Measurements from ENCODE around the gene CNOT1. TPM values are rescaled to one million over a fixed set of nuclear protein-coding genes. Genes with fewer than 3 reads are reported as not detected.

Gene CNOT1
- total RNA-seq, 4 donors from 2014 or later: 69.4 to 173 (median 151) TPM

DNA sequence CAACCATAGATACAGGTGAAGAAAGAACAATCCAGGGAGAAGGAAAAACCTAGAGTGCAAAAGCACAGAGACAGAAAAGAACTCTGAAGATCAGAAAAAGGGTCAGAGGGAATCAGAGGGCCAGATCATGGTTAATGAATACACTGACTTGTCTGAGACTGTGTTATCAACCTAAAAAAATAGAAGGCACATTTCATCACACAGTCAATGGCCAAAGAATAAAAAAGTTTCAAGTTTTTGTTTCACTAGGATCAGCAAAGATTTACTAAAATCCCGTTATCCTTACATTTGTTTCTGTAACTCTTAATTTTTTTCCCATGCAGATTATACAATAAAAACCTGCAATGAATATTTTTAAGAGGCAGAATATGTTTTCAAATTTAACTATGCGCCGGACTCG lies 38.5 kb downstream of the CNOT1 start:
- no peaks in the 10 kb centered on the region for H3K4me1 ChIP-seq
- no peaks in the 10 kb centered on the region for H3K9me3 ChIP-seq
- TF ChIP-seq, protein P1, sequence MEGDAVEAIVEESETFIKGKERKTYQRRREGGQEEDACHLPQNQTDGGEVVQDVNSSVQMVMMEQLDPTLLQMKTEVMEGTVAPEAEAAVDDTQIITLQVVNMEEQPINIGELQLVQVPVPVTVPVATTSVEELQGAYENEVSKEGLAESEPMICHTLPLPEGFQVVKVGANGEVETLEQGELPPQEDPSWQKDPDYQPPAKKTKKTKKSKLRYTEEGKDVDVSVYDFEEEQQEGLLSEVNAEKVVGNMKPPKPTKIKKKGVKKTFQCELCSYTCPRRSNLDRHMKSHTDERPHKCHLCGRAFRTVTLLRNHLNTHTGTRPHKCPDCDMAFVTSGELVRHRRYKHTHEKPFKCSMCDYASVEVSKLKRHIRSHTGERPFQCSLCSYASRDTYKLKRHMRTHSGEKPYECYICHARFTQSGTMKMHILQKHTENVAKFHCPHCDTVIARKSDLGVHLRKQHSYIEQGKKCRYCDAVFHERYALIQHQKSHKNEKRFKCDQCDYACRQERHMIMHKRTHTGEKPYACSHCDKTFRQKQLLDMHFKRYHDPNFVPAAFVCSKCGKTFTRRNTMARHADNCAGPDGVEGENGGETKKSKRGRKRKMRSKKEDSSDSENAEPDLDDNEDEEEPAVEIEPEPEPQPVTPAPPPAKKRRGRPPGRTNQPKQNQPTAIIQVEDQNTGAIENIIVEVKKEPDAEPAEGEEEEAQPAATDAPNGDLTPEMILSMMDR (IDR thresholded peaks at IDR 0.05): no peak
- TF ChIP-seq POLR2A (IDR thresholded peaks at IDR 0.05): no peak
- H3K27me3 ChIP-seq: no peaks in the 10 kb centered on the region
- H3K36me3 ChIP-seq: no peaks in the 10 kb centered on the region
- no peak for DNase-seq
- no peak overlapping the region for H3K27ac ChIP-seq
- intact Hi-C loops (cut with DNase I; ENCODE audit: low total_unique reads): no loop called here
- H3K4me3 ChIP-seq: no peak overlapping the region

DNA sequence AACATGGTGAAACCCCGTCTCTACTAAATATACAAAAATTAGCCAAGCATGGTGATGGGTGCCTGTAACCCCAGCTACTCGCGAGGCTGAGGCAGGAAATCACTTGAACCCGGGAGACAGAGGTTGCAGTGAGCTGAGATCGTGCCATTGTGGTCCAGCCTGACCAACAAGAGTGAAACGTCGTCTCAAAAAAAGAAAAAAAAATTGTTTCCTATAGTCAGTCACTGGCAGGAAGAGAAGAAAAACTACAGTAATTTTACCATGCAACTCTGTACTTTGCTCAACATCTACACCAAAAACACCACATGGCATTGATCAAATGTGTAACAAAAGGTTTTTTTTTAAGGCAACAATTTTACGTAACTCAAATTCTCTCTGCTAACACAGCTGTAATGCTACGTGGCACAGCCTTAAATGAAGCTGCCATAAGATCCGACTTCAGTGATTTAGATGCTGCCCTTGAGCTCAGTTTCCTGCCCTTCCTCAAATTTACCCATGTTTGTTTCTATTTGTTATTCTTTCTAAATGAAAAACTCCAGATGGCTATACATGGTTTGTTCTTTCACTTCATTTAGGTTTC lies 40.2 kb downstream of the CNOT1 start:
- TF ChIP-seq, protein P1 (IDR thresholded peaks at IDR 0.05): no peak
- no peak for TF ChIP-seq POLR2A (IDR thresholded peaks at IDR 0.05)
- no peak overlapping the region for H3K4me3 ChIP-seq
- no peak for DNase-seq
- no peaks in the 10 kb centered on the region for H3K4me1 ChIP-seq
- H3K27me3 ChIP-seq: no peaks in the 10 kb centered on the region
- no peaks in the 10 kb centered on the region for H3K9me3 ChIP-seq
- H3K36me3 ChIP-seq: no peaks in the 10 kb centered on the region
- intact Hi-C loops (cut with DNase I; ENCODE audit: low total_unique reads): no loop called here
- no peak overlapping the region for H3K27ac ChIP-seq

DNA sequence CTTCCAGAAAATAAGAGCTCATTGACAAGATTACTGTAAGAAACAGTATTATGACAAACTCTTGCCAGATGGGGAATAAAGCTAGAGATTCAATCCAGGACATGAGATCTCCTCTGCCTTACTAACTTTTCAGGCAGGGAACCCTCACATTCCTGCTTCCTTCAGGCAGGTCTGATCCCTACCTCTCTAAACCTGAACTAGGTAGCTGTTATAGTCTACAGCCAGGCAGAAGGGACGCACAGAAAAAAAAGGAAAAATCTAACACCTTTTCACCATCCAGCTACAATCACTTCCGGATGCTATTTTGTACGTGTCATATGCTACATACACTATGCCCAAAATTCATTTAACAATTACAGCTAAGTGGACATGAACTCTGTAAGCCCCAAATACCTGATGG lies 41.2 kb downstream of the CNOT1 start:
- TF ChIP-seq, protein P1 (IDR thresholded peaks at IDR 0.05): no peak
- no peak for TF ChIP-seq POLR2A (IDR thresholded peaks at IDR 0.05)
- Histone ChIP-seq H3K4me1 (no peaks in the 10 kb centered on the region), H3K9me3 (no peaks in the 10 kb centered on the region), H3K36me3 (no peaks in the 10 kb centered on the region), H3K4me3 (no peak overlapping the region), H3K27ac (no peak overlapping the region), H3K27me3 (no peaks in the 10 kb centered on the region)
- no peak for DNase-seq
- intact Hi-C loops (cut with DNase I; ENCODE audit: low total_unique reads): no loop called here

DNA sequence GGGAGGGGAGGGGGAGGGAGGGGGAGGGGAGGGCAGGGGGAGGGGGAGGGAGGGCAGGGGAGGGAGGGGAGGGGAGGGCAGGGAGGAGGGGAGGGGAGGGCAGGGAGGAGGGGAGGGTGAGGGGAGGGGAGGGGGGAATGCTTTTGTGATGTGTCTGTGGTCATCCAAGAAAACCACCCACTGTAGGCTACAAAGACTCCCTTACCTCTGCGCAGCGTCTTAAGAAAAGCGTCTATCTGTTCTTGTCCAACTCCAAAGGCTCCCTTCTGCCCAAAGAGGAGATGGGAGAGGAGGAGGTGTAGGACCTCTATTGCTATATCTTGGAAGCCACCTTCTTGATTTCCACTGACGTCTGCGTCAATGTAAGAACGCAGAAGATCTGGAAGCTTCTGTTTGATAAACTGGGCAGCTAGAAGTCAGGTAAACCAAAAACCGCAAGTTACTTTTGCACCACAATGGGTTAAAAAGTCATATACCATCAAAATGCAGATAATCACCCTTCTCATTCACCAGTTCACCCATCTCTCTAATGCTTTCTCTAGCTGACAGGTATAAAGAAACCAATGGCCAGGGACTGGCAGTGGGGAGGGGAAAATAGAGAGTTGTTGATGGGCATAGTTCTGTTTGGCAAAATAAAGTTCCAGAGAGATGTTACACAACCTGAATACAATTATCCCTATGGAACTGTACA lies 43.1 kb downstream of the CNOT1 start:
- intact Hi-C loops (cut with DNase I; ENCODE audit: low total_unique reads): no loop called here
- no peak for TF ChIP-seq POLR2A (IDR thresholded peaks at IDR 0.05)
- TF ChIP-seq, protein P1 (IDR thresholded peaks at IDR 0.05): no peak
- H3K4me1 ChIP-seq: no peaks in the 10 kb centered on the region
- no peak overlapping the region for H3K4me3 ChIP-seq
- H3K27ac ChIP-seq: no peak overlapping the region
- DNase-seq: no peak
- no peaks in the 10 kb centered on the region for H3K9me3 ChIP-seq
- H3K27me3 ChIP-seq: no peaks in the 10 kb centered on the region
- no peaks in the 10 kb centered on the region for H3K36me3 ChIP-seq

DNA sequence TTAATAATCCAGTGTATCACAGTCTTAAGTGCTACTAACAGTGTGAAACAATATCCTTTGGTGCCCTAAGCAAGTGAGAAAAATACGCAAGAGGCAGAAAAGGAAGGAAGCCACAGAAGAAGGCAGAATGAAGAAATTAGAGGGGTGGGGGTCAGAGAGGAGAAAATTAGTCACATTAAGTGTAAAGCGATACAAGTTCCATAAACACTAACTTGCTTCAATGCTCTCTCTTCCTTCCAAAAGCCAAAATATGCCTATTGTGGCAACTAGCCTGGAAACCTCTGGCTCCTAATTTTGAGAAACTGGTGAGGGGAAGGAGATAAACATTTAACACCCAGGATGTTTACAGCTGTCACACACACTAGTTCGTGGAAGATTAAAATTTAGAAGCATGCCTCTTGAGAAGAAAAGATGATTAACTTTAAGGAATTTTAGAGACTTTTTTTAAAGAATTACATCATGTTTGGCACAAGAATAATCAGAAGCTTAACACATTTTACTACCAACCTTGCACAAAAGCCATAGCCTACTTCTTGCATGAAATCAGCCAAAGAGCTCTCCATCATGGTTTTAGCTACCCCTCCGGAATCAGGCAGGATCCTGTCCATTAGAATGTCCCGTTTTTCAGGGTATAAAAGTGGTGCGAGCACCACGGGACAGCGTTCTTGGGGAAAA lies 44.7 kb downstream of the CNOT1 start:
- Histone ChIP-seq H3K9me3 (no peaks in the 10 kb centered on the region), H3K27ac (no peak overlapping the region), H3K36me3 (no peaks in the 10 kb centered on the region), H3K4me3 (no peak overlapping the region), H3K4me1 (no peaks in the 10 kb centered on the region), H3K27me3 (no peaks in the 10 kb centered on the region)
- no peak for TF ChIP-seq POLR2A (IDR thresholded peaks at IDR 0.05)
- TF ChIP-seq, protein P1 (IDR thresholded peaks at IDR 0.05): no peak
- DNase-seq: no peak
- intact Hi-C loops (cut with DNase I; ENCODE audit: low total_unique reads): no loop called here
